HFFc6 (cell line): Measurements from ENCODE around the gene FBF1. TPM values are rescaled to one million over a fixed set of nuclear protein-coding genes. Genes with fewer than 3 reads are reported as not detected.
A peak's percentile ranks its signal among the peaks of the same experiment; 100 is the strongest.

Source experiments
- DNase-seq: peaks from one replicate; pipeline ENCODE4 v3.0.0-alpha.2; 2018
- H3K27ac Mint-ChIP-seq: 2 replicates; pipeline ENCODE4 v1.8.0; 2020; ENCODE audit warnings: mild to moderate bottlenecking, mixed read lengths
- H3K27me3 Mint-ChIP-seq: 2 replicates; pipeline ENCODE4 v1.8.0; 2021; ENCODE audit warnings: mild to moderate bottlenecking, moderate library complexity, mixed read lengths; ENCODE audit not compliant: insufficient read depth
- H3K36me3 Mint-ChIP-seq: 2 replicates; pipeline ENCODE4 v1.8.0; 2021; ENCODE audit warnings: low read depth, mixed read lengths
- H3K4me1 Mint-ChIP-seq: 2 replicates; pipeline ENCODE4 v1.8.0; 2020; ENCODE audit warnings: low read depth, mixed read lengths
- H3K4me3 Mint-ChIP-seq: 2 replicates; pipeline ENCODE4 v1.8.0; 2020; ENCODE audit warnings: mild to moderate bottlenecking, moderate library complexity, mixed read lengths
- H3K9me3 Mint-ChIP-seq: 2 replicates; pipeline ENCODE4 v1.8.0; 2020; ENCODE audit warnings: mild to moderate bottlenecking, mixed read lengths
- total RNA-seq, 6 experiments: library from RNA; stranded (reverse); fragmentation: NEBNext Ultra II Directional; extraction: Animal tissue kit (Norgen Biotek cat#: 25700); gene quantifications; 2 replicates in 1 of 6; 3 replicates in 5 of 6; pipeline ENCODE4 v1.2.3, GENCODE V29; 2021
- TF ChIP-seq, protein P1 (sequence below): fragments of 200-600 bp; sonication (generic); IDR thresholded peaks from 2 replicates; pipeline ENCODE4 v1.5.0; 2021; ENCODE audit warnings: antibody characterized with exemption, mild to moderate bottlenecking

Gene FBF1
- total RNA-seq, 6 experiments from 2014 or later = 5.6 to 10.1 (median 6.3) TPM

DNA sequence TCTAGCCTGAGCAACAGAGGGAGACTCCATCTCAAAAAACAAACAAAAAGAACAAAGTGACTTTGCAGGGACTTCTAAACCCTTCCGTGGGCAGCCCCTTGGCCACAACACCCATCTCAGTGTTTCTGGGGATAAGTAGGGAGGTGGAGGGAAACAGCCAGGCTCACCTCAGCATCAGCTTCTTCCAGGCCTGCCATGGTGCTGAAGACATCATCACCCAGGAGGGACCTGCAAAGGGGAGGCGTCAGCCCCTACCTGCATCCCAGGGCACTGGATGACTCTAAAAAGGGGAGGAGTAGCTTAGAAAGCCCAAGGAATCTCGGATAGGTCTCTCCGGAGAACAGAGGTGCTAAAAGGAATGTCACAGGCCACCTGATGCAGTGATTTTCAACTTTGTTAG lies 9.8 kb downstream of the FBF1 start:
- no peaks in the 10 kb centered on the region; the same call in 1 of the 2 replicates for H3K36me3 Mint-ChIP-seq
- H3K4me3 Mint-ChIP-seq = no peak overlapping the region
- no peaks in the 10 kb centered on the region for H3K27me3 Mint-ChIP-seq
- H3K27ac Mint-ChIP-seq = no peak overlapping the region
- TF ChIP-seq, protein P1, sequence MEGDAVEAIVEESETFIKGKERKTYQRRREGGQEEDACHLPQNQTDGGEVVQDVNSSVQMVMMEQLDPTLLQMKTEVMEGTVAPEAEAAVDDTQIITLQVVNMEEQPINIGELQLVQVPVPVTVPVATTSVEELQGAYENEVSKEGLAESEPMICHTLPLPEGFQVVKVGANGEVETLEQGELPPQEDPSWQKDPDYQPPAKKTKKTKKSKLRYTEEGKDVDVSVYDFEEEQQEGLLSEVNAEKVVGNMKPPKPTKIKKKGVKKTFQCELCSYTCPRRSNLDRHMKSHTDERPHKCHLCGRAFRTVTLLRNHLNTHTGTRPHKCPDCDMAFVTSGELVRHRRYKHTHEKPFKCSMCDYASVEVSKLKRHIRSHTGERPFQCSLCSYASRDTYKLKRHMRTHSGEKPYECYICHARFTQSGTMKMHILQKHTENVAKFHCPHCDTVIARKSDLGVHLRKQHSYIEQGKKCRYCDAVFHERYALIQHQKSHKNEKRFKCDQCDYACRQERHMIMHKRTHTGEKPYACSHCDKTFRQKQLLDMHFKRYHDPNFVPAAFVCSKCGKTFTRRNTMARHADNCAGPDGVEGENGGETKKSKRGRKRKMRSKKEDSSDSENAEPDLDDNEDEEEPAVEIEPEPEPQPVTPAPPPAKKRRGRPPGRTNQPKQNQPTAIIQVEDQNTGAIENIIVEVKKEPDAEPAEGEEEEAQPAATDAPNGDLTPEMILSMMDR = no peak
- no peaks in the 10 kb centered on the region for H3K9me3 Mint-ChIP-seq
- peaks cover 6% of the 10 kb centered on the region; the same call in 1 of the 2 replicates for H3K4me1 Mint-ChIP-seq
- no peak for DNase-seq

DNA sequence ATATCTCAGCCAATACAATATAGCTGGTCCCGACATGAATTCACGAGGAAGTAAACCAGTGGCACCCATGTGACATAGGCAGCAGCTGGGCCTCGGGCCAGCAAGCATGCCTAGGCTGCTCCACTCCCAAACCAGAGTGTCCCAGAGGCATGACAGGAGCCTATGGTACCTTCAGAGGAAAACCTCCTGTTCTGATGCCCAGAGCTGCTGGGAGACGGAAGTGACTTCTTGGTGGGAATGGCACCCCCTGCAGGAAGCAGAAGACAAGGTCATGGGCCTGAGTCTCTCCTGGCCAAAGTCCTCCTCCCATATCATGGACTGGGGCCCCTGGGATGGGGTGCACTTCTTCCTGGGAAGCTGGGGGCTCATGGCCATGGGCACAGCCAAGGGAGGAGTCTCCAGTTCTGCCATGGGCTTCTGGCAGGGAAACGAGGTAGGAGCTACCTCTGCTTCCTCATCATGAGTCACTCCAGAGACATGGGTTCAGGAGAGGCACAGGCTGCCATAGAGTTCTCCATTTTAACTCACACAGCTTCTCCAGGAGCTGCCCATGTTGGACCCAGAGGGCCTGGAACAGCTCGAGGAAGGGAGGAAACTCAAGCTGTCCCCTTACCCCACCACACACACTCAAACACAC lies 13.4 kb downstream of the FBF1 start:
- Mint-ChIP-seq H3K4me3 (no peak overlapping the region), H3K27me3 (no peaks in the 10 kb centered on the region), H3K27ac (no peak overlapping the region), H3K9me3 (no peaks in the 10 kb centered on the region), H3K4me1 (peaks cover 6% of the 10 kb centered on the region; the same call in 1 of the 2 replicates), H3K36me3 (no peaks in the 10 kb centered on the region; the same call in 1 of the 2 replicates)
- TF ChIP-seq, protein P1 = peak; percentile 65
- DNase-seq = no peak

DNA sequence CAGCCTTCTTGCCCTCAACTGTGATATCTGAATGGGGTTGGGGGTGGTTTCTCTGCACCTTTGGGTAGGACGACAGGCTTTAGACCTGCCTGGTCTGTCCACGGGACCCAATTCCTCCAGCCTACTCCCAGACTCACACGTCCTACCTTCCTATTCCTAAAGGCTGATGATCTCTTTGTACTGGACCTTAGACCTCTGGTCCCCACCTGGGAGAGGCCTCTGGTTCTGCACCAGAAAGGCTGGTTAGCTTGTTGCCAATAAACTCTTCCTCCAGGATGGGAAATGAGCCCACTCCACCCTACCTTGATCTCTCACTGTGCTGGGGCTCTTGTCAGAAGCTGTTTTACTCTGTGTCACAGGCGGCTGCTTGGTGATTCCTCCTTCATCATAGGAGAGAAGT lies 14.4 kb downstream of the FBF1 start:
- Mint-ChIP-seq H3K9me3 (no peaks in the 10 kb centered on the region), H3K4me1 (peaks cover 6% of the 10 kb centered on the region; the same call in 1 of the 2 replicates), H3K27me3 (no peaks in the 10 kb centered on the region), H3K4me3 (no peak overlapping the region), H3K27ac (no peak overlapping the region), H3K36me3 (no peaks in the 10 kb centered on the region; the same call in 1 of the 2 replicates)
- no peak for DNase-seq
- TF ChIP-seq, protein P1 = no peak

DNA sequence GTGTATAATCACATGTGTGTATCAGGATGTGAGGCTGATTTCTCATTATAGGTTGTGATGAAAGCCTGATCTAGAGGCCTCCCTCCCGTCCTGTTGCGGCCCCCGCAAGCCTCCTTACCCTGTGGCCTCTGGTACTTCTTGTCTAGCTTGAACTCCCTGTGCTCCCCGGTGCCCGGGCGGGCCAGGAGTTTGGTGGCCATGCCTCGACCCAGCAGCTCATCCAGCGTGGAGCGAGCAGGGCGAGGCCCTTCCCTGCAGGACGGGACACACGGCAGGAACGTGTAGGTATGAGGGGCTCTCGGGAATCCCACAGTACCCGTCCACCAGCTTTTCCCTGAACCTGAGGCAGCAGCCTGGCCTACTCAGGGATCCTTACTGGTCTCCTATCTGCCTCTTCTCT lies 14.9 kb downstream of the FBF1 start:
- Mint-ChIP-seq H3K36me3 (no peaks in the 10 kb centered on the region; the same call in 1 of the 2 replicates), H3K27me3 (no peaks in the 10 kb centered on the region), H3K4me1 (peaks cover 6% of the 10 kb centered on the region; the same call in 1 of the 2 replicates), H3K4me3 (no peak overlapping the region), H3K9me3 (no peaks in the 10 kb centered on the region), H3K27ac (no peak overlapping the region)
- TF ChIP-seq, protein P1 = no peak
- no peak for DNase-seq

DNA sequence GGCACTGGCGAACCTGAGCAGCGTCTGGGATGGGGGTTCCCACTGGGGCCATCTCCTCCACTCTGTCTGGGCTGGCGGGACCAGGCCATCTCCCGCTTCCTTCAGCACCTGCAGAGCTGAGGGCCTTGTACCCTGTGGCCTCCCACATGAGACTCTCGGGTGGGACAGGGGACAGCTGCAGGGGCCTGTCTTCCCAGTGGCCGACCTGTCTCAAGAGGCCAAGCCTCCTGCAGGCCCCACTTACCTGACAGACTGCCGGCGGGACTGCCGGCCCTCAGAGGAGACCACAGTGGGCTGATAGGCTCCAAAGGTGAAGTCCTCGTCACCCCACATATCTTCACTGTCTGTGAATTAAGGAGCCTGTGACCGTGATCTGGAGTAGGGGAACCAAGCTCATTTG lies 15.7 kb downstream of the FBF1 start:
- Mint-ChIP-seq H3K27ac (no peak overlapping the region), H3K9me3 (no peaks in the 10 kb centered on the region), H3K36me3 (no peaks in the 10 kb centered on the region; the same call in 1 of the 2 replicates), H3K27me3 (no peaks in the 10 kb centered on the region; the same call in 1 of the 2 replicates), H3K4me1 (peaks cover 6% of the 10 kb centered on the region; the same call in 1 of the 2 replicates), H3K4me3 (no peak overlapping the region)
- TF ChIP-seq, protein P1 = no peak
- no peak for DNase-seq
